ENCODE data around the gene TIMM17A.
A peak's percentile ranks its signal among the peaks of the same experiment; 100 is the strongest.
"Not testable (repeated sequence)": the region's sequence is repeated elsewhere in the genome, so short reads cannot be mapped to it uniquely, and the experiment has no call there.

TIMM17A gene

GRCh38 chr1:201955009-201955728, at the start of gene TIMM17A:
TIMM17A (plus strand) TSS chr1:201955503; CDS start chr1:201955527, 24 bp downstream.
- DNase-seq: peak; percentile 97

- DNase-seq: no peak
These were observed 49.0 kb upstream of the TIMM17A start for GRCh38 chr1:201906336-201906735.

GRCh38 chr1:201907621-201908020, 47.7 kb upstream of the TIMM17A start:
- DNase-seq: no peak

GRCh38 chr1:201911826-201912571, 43.3 kb upstream of the TIMM17A start:
- DNase-seq: peak; percentile 68

GRCh38 chr1:201912832-201913231, 42.5 kb upstream of the TIMM17A start:
- DNase-seq: no peak

GRCh38 chr1:201914456-201915235, 40.7 kb upstream of the TIMM17A start:
- DNase-seq: no peak

- DNase-seq: peak; percentile 48
These were observed 38.6 kb upstream of the TIMM17A start for GRCh38 chr1:201916649-201917249.

- no peak for DNase-seq
These were observed 37.8 kb upstream of the TIMM17A start for GRCh38 chr1:201917362-201918033.

GRCh38 chr1:201918343-201918742, 37.0 kb upstream of the TIMM17A start:
- no peak for DNase-seq

GRCh38 chr1:201921952-201922558, 33.2 kb upstream of the TIMM17A start:
- DNase-seq: no peak

GRCh38 chr1:201925301-201925567, 30.1 kb upstream of the TIMM17A start:
- DNase-seq: no peak

- no peak for DNase-seq
These were observed 29.2 kb upstream of the TIMM17A start for GRCh38 chr1:201925981-201926645.

GRCh38 chr1:201928266-201928665, 27.0 kb upstream of the TIMM17A start:
- DNase-seq: no peak

GRCh38 chr1:201930137-201930536, 25.2 kb upstream of the TIMM17A start:
- no peak for DNase-seq

- no peak for DNase-seq
These were observed 24.5 kb upstream of the TIMM17A start for GRCh38 chr1:201930803-201931202.

GRCh38 chr1:201933840-201934430, 21.4 kb upstream of the TIMM17A start:
- no peak for DNase-seq

- DNase-seq: no peak
These were observed 17.6 kb upstream of the TIMM17A start for GRCh38 chr1:201937624-201938213.

GRCh38 chr1:201938440-201939035, 16.8 kb upstream of the TIMM17A start:
- no peak for DNase-seq

GRCh38 chr1:201939148-201939547, 16.2 kb upstream of the TIMM17A start:
- no peak for DNase-seq

- no peak for DNase-seq
These were observed 15.7 kb upstream of the TIMM17A start for GRCh38 chr1:201939574-201939973.

- not testable (repeated sequence) for DNase-seq
These were observed 15.0 kb upstream of the TIMM17A start for GRCh38 chr1:201940316-201940715.

All from NCI-H146 (cell line).